Skeletal muscle satellite cell (primary cell): Measurements from ENCODE around the gene ZCCHC8.
"Not testable (repeated sequence)": the region's sequence is repeated elsewhere in the genome, so short reads cannot be mapped to it uniquely, and the experiment has no call there.

ENCODE experiments used
- H3K27me3 ChIP-seq: 2 replicates; pipeline ENCODE4 v1.7.0; 2013; ENCODE audit warnings: low read length; ENCODE audit not compliant: control insufficient read depth, insufficient read depth
- H3K36me3 ChIP-seq: 2 replicates; pipeline ENCODE4 v1.7.0; 2013; ENCODE audit warnings: mild to moderate bottlenecking, control low read depth, low read length; ENCODE audit not compliant: insufficient read depth
- H3K4me1 ChIP-seq: 2 replicates; pipeline ENCODE4 v1.7.0; 2013; ENCODE audit warnings: low read length; ENCODE audit not compliant: control insufficient read depth, insufficient read depth
- H3K4me2 ChIP-seq: 2 replicates; pipeline ENCODE4 v1.7.0; 2013; ENCODE audit warnings: mild to moderate bottlenecking, low read length
- H3K4me3 ChIP-seq: 2 replicates; pipeline ENCODE4 v1.7.0; 2013; ENCODE audit warnings: low read length
- H3K9ac ChIP-seq: 2 replicates; pipeline ENCODE4 v1.7.0; 2013; ENCODE audit warnings: mild to moderate bottlenecking, low read depth, low read length, moderate library complexity
- H3K9me3 ChIP-seq: replicated peaks from 2 replicates; pipeline ENCODE4 v1.7.0; 2013; ENCODE audit warnings: mild to moderate bottlenecking, control low read depth, low read length

The ZCCHC8 gene

GRCh38 chr12:122486805-122487426 is 13.8 kb downstream of the ZCCHC8 start:
- Histone ChIP-seq H3K27me3 (no peaks in the 10 kb centered on the region), H3K4me1 (no peaks in the 10 kb centered on the region), H3K4me3 (no peak overlapping the region), H3K4me2 (no peak overlapping the region), H3K36me3 (peaks cover 59% of the 10 kb centered on the region), H3K9ac (no peak overlapping the region), H3K9me3 (no peaks in the 10 kb centered on the region)

GRCh38 chr12:122486360-122486759 is 14.4 kb downstream of the ZCCHC8 start:
- H3K9ac ChIP-seq, H3K9me3 ChIP-seq, H3K4me3 ChIP-seq, H3K4me1 ChIP-seq, H3K4me2 ChIP-seq, H3K27me3 ChIP-seq: not testable (repeated sequence)
- peaks cover 62% of the 10 kb centered on the region for H3K36me3 ChIP-seq

- not testable (repeated sequence) for H3K4me2 ChIP-seq, H3K27me3 ChIP-seq, H3K9ac ChIP-seq, H3K9me3 ChIP-seq, H3K4me1 ChIP-seq, H3K4me3 ChIP-seq
- H3K36me3 ChIP-seq = peaks cover 64% of the 10 kb centered on the region
These were observed 16.3 kb downstream of the ZCCHC8 start for GRCh38 chr12:122484385-122484784.

- no peaks in the 10 kb centered on the region for H3K9me3 ChIP-seq
- H3K4me1 ChIP-seq = no peaks in the 10 kb centered on the region
- H3K27me3 ChIP-seq = no peaks in the 10 kb centered on the region
- H3K4me2 ChIP-seq = no peak overlapping the region
- H3K9ac ChIP-seq = no peak overlapping the region
- H3K4me3 ChIP-seq = no peak overlapping the region
- H3K36me3 ChIP-seq = peaks cover 64% of the 10 kb centered on the region
These were observed 16.8 kb downstream of the ZCCHC8 start for GRCh38 chr12:122483969-122484368.

- Histone ChIP-seq H3K27me3 (no peaks in the 10 kb centered on the region), H3K4me1 (no peaks in the 10 kb centered on the region), H3K9ac (no peak overlapping the region), H3K9me3 (no peaks in the 10 kb centered on the region), H3K4me2 (no peak overlapping the region), H3K36me3 (peaks cover 68% of the 10 kb centered on the region), H3K4me3 (no peak overlapping the region)
These were observed 18.9 kb downstream of the ZCCHC8 start for GRCh38 chr12:122481861-122482260.

- no peaks in the 10 kb centered on the region for H3K9me3 ChIP-seq
- H3K4me3 ChIP-seq = no peak overlapping the region
- H3K36me3 ChIP-seq = peaks cover 67% of the 10 kb centered on the region
- H3K4me2 ChIP-seq = no peak overlapping the region
- H3K9ac ChIP-seq = no peak overlapping the region
- H3K27me3 ChIP-seq = no peaks in the 10 kb centered on the region
- H3K4me1 ChIP-seq = no peaks in the 10 kb centered on the region
These were observed 20.0 kb downstream of the ZCCHC8 start for GRCh38 chr12:122480753-122481152.

- no peaks in the 10 kb centered on the region for H3K27me3 ChIP-seq
- peaks cover 52% of the 10 kb centered on the region for H3K36me3 ChIP-seq
- H3K4me1 ChIP-seq = peaks cover 12% of the 10 kb centered on the region
- H3K9me3 ChIP-seq = no peaks in the 10 kb centered on the region
- no peak overlapping the region for H3K9ac ChIP-seq
- no peak overlapping the region for H3K4me2 ChIP-seq
- no peak overlapping the region for H3K4me3 ChIP-seq
These were observed 26.4 kb downstream of the ZCCHC8 start for GRCh38 chr12:122474324-122474716.

GRCh38 chr12:122473543-122474323 is 27.0 kb downstream of the ZCCHC8 start:
- Histone ChIP-seq H3K4me1 (peaks cover 12% of the 10 kb centered on the region), H3K27me3 (no peaks in the 10 kb centered on the region), H3K4me2 (no peak overlapping the region), H3K36me3 (peaks cover 47% of the 10 kb centered on the region), H3K9ac (no peak overlapping the region), H3K9me3 (no peaks in the 10 kb centered on the region), H3K4me3 (no peak overlapping the region)

- peaks cover 12% of the 10 kb centered on the region for H3K4me1 ChIP-seq
- peak overlapping the region; percentile 41 for H3K9ac ChIP-seq
- no peaks in the 10 kb centered on the region for H3K27me3 ChIP-seq
- no peak overlapping the region for H3K4me3 ChIP-seq
- peaks cover 34% of the 10 kb centered on the region for H3K36me3 ChIP-seq
- H3K9me3 ChIP-seq = no peaks in the 10 kb centered on the region
- H3K4me2 ChIP-seq = peak overlapping the region; percentile 1
These were observed 29.2 kb downstream of the ZCCHC8 start for GRCh38 chr12:122471324-122472226.

- Histone ChIP-seq H3K36me3 (peaks cover 24% of the 10 kb centered on the region), H3K4me1 (peaks cover 12% of the 10 kb centered on the region)
- not testable (repeated sequence) for H3K9ac ChIP-seq, H3K27me3 ChIP-seq, H3K4me2 ChIP-seq, H3K9me3 ChIP-seq, H3K4me3 ChIP-seq
These were observed 30.2 kb downstream of the ZCCHC8 start for GRCh38 chr12:122470576-122470975.

- not testable (repeated sequence) for H3K9me3 ChIP-seq, H3K4me2 ChIP-seq, H3K9ac ChIP-seq, H3K27me3 ChIP-seq, H3K4me3 ChIP-seq
- Histone ChIP-seq H3K36me3 (peaks cover 20% of the 10 kb centered on the region), H3K4me1 (peaks cover 15% of the 10 kb centered on the region)
These were observed 30.9 kb downstream of the ZCCHC8 start for GRCh38 chr12:122469856-122470255.
